H9 (cell line): Measurements from ENCODE around the gene SETBP1. TPM values are rescaled to one million over a fixed set of nuclear protein-coding genes. Genes with fewer than 3 reads are reported as not detected.

Source experiments
- DNase-seq: peaks from one replicate; pipeline ENCODE4 v3.0.0-alpha.2; 2017
- H2AFZ ChIP-seq: one replicate; pipeline ENCODE4 v1.6.1; 2013; ENCODE audit warnings: mild to moderate bottlenecking, low read length, control low read depth, moderate library complexity
- H2AK5ac ChIP-seq: 2 replicates; pipeline ENCODE4 v1.6.1; 2013; ENCODE audit warnings: low read length, control low read depth, mixed read lengths; ENCODE audit not compliant: insufficient read length
- H2BK120ac ChIP-seq: one replicate; pipeline ENCODE4 v1.6.1; 2013; ENCODE audit warnings: low read depth, mild to moderate bottlenecking, low read length, control low read depth, inconsistent platforms; ENCODE audit not compliant: poor library complexity, severe bottlenecking
- H2BK12ac ChIP-seq: 2 replicates; pipeline ENCODE4 v1.6.1; 2013; ENCODE audit warnings: low read length, control low read depth, mixed read lengths, low read depth; ENCODE audit not compliant: insufficient read length
- H2BK15ac ChIP-seq: 2 replicates; pipeline ENCODE4 v1.6.1; 2013; ENCODE audit warnings: low read depth, low read length, control low read depth
- H2BK20ac ChIP-seq: one replicate; pipeline ENCODE4 v1.6.1; 2013; ENCODE audit warnings: low read depth, mild to moderate bottlenecking, low read length, control low read depth, inconsistent platforms; ENCODE audit not compliant: poor library complexity, severe bottlenecking
- H2BK5ac ChIP-seq: 2 replicates; pipeline ENCODE4 v1.6.1; 2013; ENCODE audit warnings: low read length, control low read depth, mixed read lengths; ENCODE audit not compliant: insufficient read length
- H3K14ac ChIP-seq: 2 replicates; pipeline ENCODE4 v1.6.1; 2013; ENCODE audit warnings: low read length, control low read depth; ENCODE audit not compliant: insufficient read depth
- H3K18ac ChIP-seq: 2 replicates; pipeline ENCODE4 v1.6.1; 2013; ENCODE audit warnings: low read depth, mild to moderate bottlenecking, mixed read lengths, low read length, control low read depth; ENCODE audit not compliant: insufficient read length
- H3K23ac ChIP-seq: 2 replicates; pipeline ENCODE4 v1.6.1; 2013; ENCODE audit warnings: low read length, control low read depth, mixed read lengths, low read depth; ENCODE audit not compliant: insufficient read length
- H3K23me2 ChIP-seq: 2 replicates; pipeline ENCODE4 v1.6.1; 2013; ENCODE audit warnings: low read depth, mild to moderate bottlenecking, mixed read lengths, low read length, control low read depth; ENCODE audit not compliant: insufficient read length, poor library complexity, severe bottlenecking
- H3K27ac ChIP-seq: 2 replicates; pipeline ENCODE4 v1.5.1; 2013; ENCODE audit warnings: low read length, control low read depth, mixed read lengths, low read depth; ENCODE audit not compliant: insufficient read length
- H3K27me3 ChIP-seq: 2 replicates; pipeline ENCODE4 v1.6.1; 2013; ENCODE audit warnings: low read length, control low read depth, inconsistent platforms; ENCODE audit not compliant: insufficient read depth
- H3K4ac ChIP-seq: 2 replicates; pipeline ENCODE4 v1.6.1; 2013; ENCODE audit warnings: low read depth, mild to moderate bottlenecking, control low read depth, inconsistent platforms, low read length, moderate library complexity
- H3K4me1 ChIP-seq: 2 replicates; pipeline ENCODE4 v1.6.1; 2013; ENCODE audit warnings: low read length, control low read depth, inconsistent platforms; ENCODE audit not compliant: insufficient read depth
- H3K4me2 ChIP-seq: 2 replicates; pipeline ENCODE4 v1.6.1; 2013; ENCODE audit warnings: low read length, control low read depth, mixed read lengths; ENCODE audit not compliant: insufficient read length, insufficient read depth
- H3K56ac ChIP-seq: 2 replicates; pipeline ENCODE4 v1.6.1; 2013; ENCODE audit warnings: low read depth, mild to moderate bottlenecking, mixed read lengths, low read length, control low read depth; ENCODE audit not compliant: insufficient read length
- H3K79me1 ChIP-seq: 2 replicates; pipeline ENCODE4 v1.6.1; 2013; ENCODE audit warnings: low read depth, mild to moderate bottlenecking, moderate library complexity, low read length, control low read depth, inconsistent platforms; ENCODE audit not compliant: insufficient read depth, poor library complexity, severe bottlenecking
- H3K79me2 ChIP-seq: 2 replicates; pipeline ENCODE4 v1.6.1; 2013; ENCODE audit warnings: low read length, control low read depth, inconsistent platforms; ENCODE audit not compliant: insufficient read depth
- H3K9ac ChIP-seq: 2 replicates; pipeline ENCODE4 v1.6.1; 2013; ENCODE audit warnings: low read length, control low read depth, mixed read lengths; ENCODE audit not compliant: insufficient read length; ENCODE audit errors: extremely low read depth
- H3K9me3 ChIP-seq: one replicate; pipeline ENCODE4 v1.6.1; 2013; ENCODE audit warnings: low read depth, low read length, inconsistent platforms; ENCODE audit not compliant: control insufficient read depth
- H3T11ph ChIP-seq: one replicate; pipeline ENCODE4 v1.6.1; 2013; ENCODE audit warnings: mild to moderate bottlenecking, low read length, control low read depth, inconsistent platforms
- H4K20me1 ChIP-seq: one replicate; pipeline ENCODE4 v1.6.1; 2013; ENCODE audit not compliant: control insufficient read depth, insufficient read length, insufficient read depth
- H4K5ac ChIP-seq: 2 replicates; pipeline ENCODE4 v1.6.1; 2013; ENCODE audit warnings: low read depth, mild to moderate bottlenecking, mixed read lengths, low read length, control low read depth; ENCODE audit not compliant: insufficient read length
- H4K8ac ChIP-seq: replicated peaks from 2 replicates; pipeline ENCODE4 v1.6.1; 2013; ENCODE audit warnings: low read length, control low read depth, mixed read lengths, low read depth; ENCODE audit not compliant: insufficient read length
- H4K91ac ChIP-seq: 2 replicates; pipeline ENCODE4 v1.6.1; 2013; ENCODE audit warnings: low read depth, mild to moderate bottlenecking, moderate library complexity, mixed read lengths, low read length, control low read depth; ENCODE audit not compliant: insufficient read length
- H3K27ac Mint-ChIP-seq, 3 experiments: 2 replicates in 2 of 3; 3 replicates in 1 of 3; pipeline ENCODE4 v1.8.0; 2020 to 2021; ENCODE audit warnings: mixed read lengths in 3 of 3, mild to moderate bottlenecking in 1 of 3, moderate library complexity in 1 of 3
- H3K27me3 Mint-ChIP-seq: 2 replicates; pipeline ENCODE4 v1.8.0; 2021; ENCODE audit warnings: low read depth, mild to moderate bottlenecking, moderate library complexity, mixed read lengths
- H3K36me3 Mint-ChIP-seq, 3 experiments: 2 replicates in 2 of 3; 3 replicates in 1 of 3; pipeline ENCODE4 v1.8.0; 2020 to 2021; ENCODE audit warnings: low read depth in 3 of 3, mixed read lengths in 3 of 3; ENCODE audit not compliant: insufficient read depth in 1 of 3
- H3K4me1 Mint-ChIP-seq, 2 experiments: 2 replicates each; pipeline ENCODE4 v1.8.0; 2020; ENCODE audit warnings: mixed read lengths in 2 of 2
- H3K4me3 Mint-ChIP-seq, 2 experiments: 2 replicates in 1 of 2; 3 replicates in 1 of 2; pipeline ENCODE4 v1.8.0; 2020 to 2021; ENCODE audit warnings: mild to moderate bottlenecking in 2 of 2, mixed read lengths in 2 of 2, moderate library complexity in 1 of 2
- H3K9me3 Mint-ChIP-seq, 2 experiments: 2 replicates in 1 of 2; 3 replicates in 1 of 2; pipeline ENCODE4 v1.8.0; 2020; ENCODE audit warnings: mild to moderate bottlenecking in 2 of 2, mixed read lengths in 2 of 2, moderate library complexity in 1 of 2
- CTCF ChIP-seq: fragments of 200-600 bp; sonication (generic); conservative IDR thresholded peaks from 3 replicates; pipeline ENCODE4 v1.8.0; 2021; ENCODE audit warnings: antibody characterized with exemption, mild to moderate bottlenecking
- total RNA-seq: library from RNA; stranded (reverse); gene quantifications from 2 replicates; pipeline ENCODE4 v1.2.1, GENCODE V29; 2021

Gene SETBP1
- total RNA-seq, 1 experiment from 2014 or later: 4.6 TPM

GRCh38 chr18:44636241-44636640, 44.4 kb upstream of the SETBP1 start:
- H3K4me2 ChIP-seq: no peak overlapping the region
- H2BK5ac ChIP-seq: no peak overlapping the region
- H3K27me3 ChIP-seq: no peaks in the 10 kb centered on the region
- H4K5ac ChIP-seq: no peak overlapping the region
- H2BK12ac ChIP-seq: no peak overlapping the region
- no peaks in the 10 kb centered on the region for H3K4me1 ChIP-seq
- H3K56ac ChIP-seq: no peak overlapping the region
- H3K23ac ChIP-seq: no peak overlapping the region
- H2AFZ ChIP-seq: no peak overlapping the region
- TF ChIP-seq CTCF: no peak
- no peak overlapping the region for H2BK120ac ChIP-seq
- no peaks in the 10 kb centered on the region for H3K36me3 Mint-ChIP-seq
- H3K27ac Mint-ChIP-seq: no peak overlapping the region
- H2BK20ac ChIP-seq: no peak overlapping the region
- 0 out of 4 replicates have a peak, but pooled peaks cover 0 to 5% of the 10 kb centered on the region in 2 experiments for H3K4me1 Mint-ChIP-seq
- no peak overlapping the region for H3K4me3 Mint-ChIP-seq
- H4K8ac ChIP-seq: no peak overlapping the region
- no peak overlapping the region for H3T11ph ChIP-seq
- DNase-seq: no peak
- H3K27ac ChIP-seq: no peak overlapping the region
- H3K9me3 ChIP-seq: no peaks in the 10 kb centered on the region
- no peaks in the 10 kb centered on the region for H3K23me2 ChIP-seq
- no peak overlapping the region for H3K14ac ChIP-seq
- H3K4ac ChIP-seq: no peak overlapping the region
- no peak overlapping the region for H2BK15ac ChIP-seq
- H4K91ac ChIP-seq: no peak overlapping the region
- no peak overlapping the region for H2AK5ac ChIP-seq
- no peak overlapping the region for H3K18ac ChIP-seq
- H3K9me3 Mint-ChIP-seq: no peaks in the 10 kb centered on the region
- H4K20me1 ChIP-seq: no peaks in the 10 kb centered on the region
- no peaks in the 10 kb centered on the region for H3K79me2 ChIP-seq
- H3K9ac ChIP-seq: no peak overlapping the region
- no peaks in the 10 kb centered on the region for H3K79me1 ChIP-seq
- no peaks in the 10 kb centered on the region; the same call in 1 of the 2 replicates for H3K27me3 Mint-ChIP-seq
